ENCODE data around the gene TLN1. TPM values are rescaled to one million over a fixed set of nuclear protein-coding genes. Genes with fewer than 3 reads are reported as not detected.
A peak's percentile ranks its signal among the peaks of the same experiment; 100 is the strongest.

The TLN1 gene
- total RNA-seq, 1 donor from 2014 or later, result 684 TPM

DNA sequence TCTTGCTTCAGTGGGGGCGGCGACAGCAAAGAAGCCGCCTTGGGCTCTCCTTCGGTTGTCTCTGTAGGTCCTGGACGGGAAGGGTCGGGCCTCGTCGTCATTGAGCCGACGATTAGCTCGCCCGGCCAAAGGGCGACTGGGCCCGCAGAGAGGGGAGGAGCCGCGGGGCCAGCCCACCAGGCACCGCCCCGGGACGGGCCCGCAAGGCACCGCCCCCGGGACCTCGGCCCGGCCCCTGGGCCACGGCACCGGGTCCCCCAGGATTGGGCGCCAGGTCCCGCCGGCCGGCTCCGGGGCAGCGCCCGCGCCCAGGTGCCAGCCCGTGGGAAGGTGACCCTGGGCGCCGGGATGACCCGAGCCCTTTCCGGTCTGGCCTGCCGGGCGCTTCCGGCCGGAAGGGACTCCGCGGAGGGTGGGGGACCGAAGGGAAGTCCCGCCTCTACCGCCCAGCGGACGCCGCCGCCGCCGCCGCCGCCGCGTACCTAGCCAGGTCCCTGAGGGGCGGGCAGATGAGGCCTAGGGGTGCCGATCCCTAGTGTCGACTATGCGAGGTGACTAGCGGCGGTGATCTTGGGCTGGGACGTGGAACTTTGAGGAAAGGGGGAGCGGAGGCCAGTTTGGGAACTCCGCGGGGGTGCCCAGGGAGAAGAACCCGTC, 17.0 kb upstream of the TLN1 start, which contains the start of the genes GBA2 and RGP1:
TSS of gene GBA2 (minus strand) at position 371 of the 657 bp plus-strand sequence. CDS start 524 bp downstream, outside the sequence.
TSS of gene RGP1 (plus strand) at position 430 of the 657 bp plus-strand sequence. CDS start 469 bp downstream, outside the sequence.
- peaks cover 44% of the 10 kb centered on the region for H3K4me1 Mint-ChIP-seq (ENCODE audit: low read depth)
- no peaks in the 10 kb centered on the region for H3K27me3 Mint-ChIP-seq (ENCODE audit: low read depth)
- H3K9me3 Mint-ChIP-seq (ENCODE audit: low read depth), result no peaks in the 10 kb centered on the region
- peak within 1 kb of the TSS; percentile 91 for H3K4me3 Mint-ChIP-seq (ENCODE audit: unreplicated experiment)
- DNase-seq (ENCODE audit: low spot score), result no peak
- peaks cover 31% of the 10 kb centered on the region for H3K36me3 Mint-ChIP-seq (ENCODE audit: low read depth)
- TF ChIP-seq, protein P1, sequence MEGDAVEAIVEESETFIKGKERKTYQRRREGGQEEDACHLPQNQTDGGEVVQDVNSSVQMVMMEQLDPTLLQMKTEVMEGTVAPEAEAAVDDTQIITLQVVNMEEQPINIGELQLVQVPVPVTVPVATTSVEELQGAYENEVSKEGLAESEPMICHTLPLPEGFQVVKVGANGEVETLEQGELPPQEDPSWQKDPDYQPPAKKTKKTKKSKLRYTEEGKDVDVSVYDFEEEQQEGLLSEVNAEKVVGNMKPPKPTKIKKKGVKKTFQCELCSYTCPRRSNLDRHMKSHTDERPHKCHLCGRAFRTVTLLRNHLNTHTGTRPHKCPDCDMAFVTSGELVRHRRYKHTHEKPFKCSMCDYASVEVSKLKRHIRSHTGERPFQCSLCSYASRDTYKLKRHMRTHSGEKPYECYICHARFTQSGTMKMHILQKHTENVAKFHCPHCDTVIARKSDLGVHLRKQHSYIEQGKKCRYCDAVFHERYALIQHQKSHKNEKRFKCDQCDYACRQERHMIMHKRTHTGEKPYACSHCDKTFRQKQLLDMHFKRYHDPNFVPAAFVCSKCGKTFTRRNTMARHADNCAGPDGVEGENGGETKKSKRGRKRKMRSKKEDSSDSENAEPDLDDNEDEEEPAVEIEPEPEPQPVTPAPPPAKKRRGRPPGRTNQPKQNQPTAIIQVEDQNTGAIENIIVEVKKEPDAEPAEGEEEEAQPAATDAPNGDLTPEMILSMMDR (IDR thresholded peaks at IDR 0.05), result no peak
- peak within 1 kb of the TSS; percentile 90 for H3K27ac Mint-ChIP-seq (ENCODE audit: unreplicated experiment)

DNA sequence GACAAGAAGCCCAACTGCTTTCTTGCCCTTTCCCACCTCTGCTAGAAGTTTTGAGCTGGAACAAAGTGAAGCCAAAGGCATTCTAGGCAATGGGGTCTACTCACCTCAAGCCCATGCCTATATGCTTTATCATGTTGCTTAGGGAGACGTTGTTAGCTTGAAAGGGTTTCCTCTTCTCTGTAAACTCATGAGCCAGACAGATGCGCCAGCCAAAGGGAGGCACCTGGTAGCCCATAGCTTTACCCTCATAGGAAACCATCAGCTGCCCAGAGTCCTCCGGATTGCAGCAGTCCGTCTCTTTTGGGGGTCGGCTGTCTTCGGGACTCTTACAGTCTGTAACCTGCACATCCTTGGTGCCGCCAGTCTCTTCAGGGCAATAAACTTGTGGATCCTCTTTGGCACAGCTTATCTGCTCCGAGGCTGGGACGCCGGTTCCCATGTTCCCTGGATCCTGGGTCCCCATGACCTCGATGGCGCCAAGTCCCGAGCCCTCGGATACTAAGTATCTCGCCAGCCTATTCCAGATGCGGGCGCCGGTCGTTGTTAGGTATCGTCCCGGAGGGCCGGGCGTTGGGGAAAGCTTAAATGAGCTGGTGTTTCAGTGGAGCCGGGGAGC, 16.4 kb upstream of the TLN1 start:
- Mint-ChIP-seq H3K27ac (ENCODE audit: unreplicated experiment) (peak overlapping the region; percentile 90), H3K27me3 (ENCODE audit: low read depth) (no peaks in the 10 kb centered on the region), H3K36me3 (ENCODE audit: low read depth) (peaks cover 29% of the 10 kb centered on the region), H3K4me1 (ENCODE audit: low read depth) (peaks cover 41% of the 10 kb centered on the region), H3K9me3 (ENCODE audit: low read depth) (no peaks in the 10 kb centered on the region), H3K4me3 (ENCODE audit: unreplicated experiment) (peak overlapping the region; percentile 91)
- no peak for DNase-seq (ENCODE audit: low spot score)
- TF ChIP-seq, protein P1 (IDR thresholded peaks at IDR 0.05), result no peak

DNA sequence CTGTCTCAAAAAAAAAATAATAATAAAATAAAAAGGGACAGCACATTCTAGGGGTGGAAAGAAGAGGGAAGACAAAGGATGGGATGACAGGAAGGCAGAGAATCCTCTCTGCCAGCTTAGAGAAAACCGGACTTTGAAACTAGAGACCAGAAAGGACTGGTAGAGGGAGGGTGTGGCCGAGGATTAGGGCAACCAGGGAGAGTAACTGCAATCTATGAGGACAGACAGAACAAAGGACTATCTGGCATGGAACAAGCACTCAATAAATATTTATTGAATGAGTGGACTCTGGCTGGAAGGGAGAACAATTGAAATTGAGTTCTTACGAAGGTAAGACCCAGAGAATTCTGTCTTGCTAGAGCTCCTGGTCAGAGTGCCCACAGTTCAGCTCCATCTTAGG, 14.6 kb upstream of the TLN1 start:
- H3K36me3 Mint-ChIP-seq (ENCODE audit: low read depth), result peaks cover 23% of the 10 kb centered on the region
- TF ChIP-seq, protein P1 (IDR thresholded peaks at IDR 0.05), result no peak
- peak overlapping the region; percentile 91 for H3K4me3 Mint-ChIP-seq (ENCODE audit: unreplicated experiment)
- H3K27me3 Mint-ChIP-seq (ENCODE audit: low read depth), result no peaks in the 10 kb centered on the region
- no peaks in the 10 kb centered on the region for H3K9me3 Mint-ChIP-seq (ENCODE audit: low read depth)
- no peak for DNase-seq (ENCODE audit: low spot score)
- peaks cover 41% of the 10 kb centered on the region for H3K4me1 Mint-ChIP-seq (ENCODE audit: low read depth)
- peak overlapping the region; percentile 69 for H3K27ac Mint-ChIP-seq (ENCODE audit: unreplicated experiment)

DNA sequence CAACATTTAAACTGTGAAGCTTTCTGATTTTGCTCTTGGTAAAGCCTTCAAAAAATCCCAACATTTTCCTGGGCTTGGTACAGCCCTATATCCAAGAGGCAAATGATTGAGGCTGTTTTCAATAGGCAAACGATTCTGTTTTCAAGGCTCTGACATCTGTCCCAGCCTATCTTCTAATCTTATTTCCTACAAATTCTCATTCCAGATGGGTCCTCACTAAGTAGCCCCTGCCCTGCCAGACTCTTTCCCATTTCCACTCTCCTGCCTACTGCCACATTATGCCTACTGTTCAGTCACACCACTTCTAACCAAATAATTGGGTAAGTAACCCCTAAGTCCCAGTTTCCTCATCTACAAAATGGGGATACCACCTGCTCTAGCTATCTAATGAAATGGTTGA, 13.6 kb upstream of the TLN1 start:
- no peaks in the 10 kb centered on the region for H3K27me3 Mint-ChIP-seq (ENCODE audit: low read depth)
- H3K36me3 Mint-ChIP-seq (ENCODE audit: low read depth), result peaks cover 20% of the 10 kb centered on the region
- peaks cover 41% of the 10 kb centered on the region for H3K4me1 Mint-ChIP-seq (ENCODE audit: low read depth)
- no peak for DNase-seq (ENCODE audit: low spot score)
- H3K27ac Mint-ChIP-seq (ENCODE audit: unreplicated experiment), result no peak overlapping the region
- TF ChIP-seq, protein P1 (IDR thresholded peaks at IDR 0.05), result no peak
- no peaks in the 10 kb centered on the region for H3K9me3 Mint-ChIP-seq (ENCODE audit: low read depth)
- peak overlapping the region; percentile 91 for H3K4me3 Mint-ChIP-seq (ENCODE audit: unreplicated experiment)

DNA sequence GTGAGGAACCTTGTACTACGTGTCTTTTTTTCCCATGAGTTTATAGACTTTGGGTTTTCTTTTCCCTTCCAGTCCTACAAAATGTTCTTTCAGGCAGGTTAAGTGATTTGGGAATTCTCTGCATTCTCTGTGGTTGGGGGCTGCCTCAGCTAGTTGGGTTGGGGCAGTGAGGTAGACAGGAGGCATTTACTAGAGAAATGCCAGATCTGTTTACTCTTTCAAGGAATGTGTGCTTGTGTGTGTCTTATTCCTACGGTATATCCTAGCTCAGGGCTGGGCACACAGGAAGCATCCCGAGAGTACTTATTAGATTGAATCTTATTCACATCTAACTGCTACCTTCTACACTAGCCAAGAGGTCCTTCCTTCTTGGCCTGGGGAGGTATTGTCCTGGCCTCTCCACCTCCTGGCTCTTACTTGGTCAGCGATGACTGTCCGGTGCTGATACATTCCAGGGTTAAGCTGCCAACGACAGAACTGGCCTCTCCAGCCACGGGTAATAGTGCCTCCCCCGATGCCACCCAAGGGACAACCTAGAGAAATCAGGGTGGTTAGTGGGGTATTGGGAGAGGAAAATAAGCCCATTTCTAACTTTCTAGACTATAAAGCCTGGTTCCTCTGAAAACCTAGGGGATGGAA, 12.0 kb upstream of the TLN1 start:
- Mint-ChIP-seq H3K9me3 (ENCODE audit: low read depth) (no peaks in the 10 kb centered on the region), H3K4me3 (ENCODE audit: unreplicated experiment) (no peak overlapping the region), H3K4me1 (ENCODE audit: low read depth) (peaks cover 33% of the 10 kb centered on the region), H3K27ac (ENCODE audit: unreplicated experiment) (no peak overlapping the region), H3K36me3 (ENCODE audit: low read depth) (peaks cover 28% of the 10 kb centered on the region), H3K27me3 (ENCODE audit: low read depth) (no peaks in the 10 kb centered on the region)
- TF ChIP-seq, protein P1 (IDR thresholded peaks at IDR 0.05), result no peak
- no peak for DNase-seq (ENCODE audit: low spot score)
